Tibial artery (tissue), 4 donors: Measurements from ENCODE around the gene LACRT.

Experiments
- DNase-seq, 2 donors: peaks; one replicate each; pipeline ENCODE4 v3.0.0-alpha.2; 2019
- H3K27ac ChIP-seq, 2 donors: fragments of 200-600 bp; sonication (generic) in 1 of 2; 1 replicate in 1 of 2; 2 replicates in 1 of 2; pipeline ENCODE4 v1.5.1; 2018 to 2019; ENCODE audit warnings: mild to moderate bottlenecking in 1 of 2
- H3K27me3 ChIP-seq, 2 donors: fragments of 200-600 bp; sonication (generic) in 1 of 2; one replicate each; pipeline versions ENCODE4 v1.5.1 to v1.6.0; 2016 to 2019
- H3K36me3 ChIP-seq, 3 donors: fragments of 200-600 bp; sonication (generic) in 2 of 3; one replicate each; pipeline ENCODE4 v1.5.1; 2016 to 2019; ENCODE audit warnings: mild to moderate bottlenecking in 2 of 3
- H3K4me1 ChIP-seq, 4 donors: fragments of 200-600 bp; sonication (generic) in 2 of 4; 1 replicate in 3 of 4; 2 replicates in 1 of 4; pipeline ENCODE4 v1.5.1; 2016 to 2019
- H3K4me3 ChIP-seq, 2 donors: fragments of 200-600 bp; sonication (generic) in 1 of 2; 1 replicate in 1 of 2; 2 replicates in 1 of 2; pipeline ENCODE4 v1.5.1; 2018 to 2019; ENCODE audit warnings: mild to moderate bottlenecking in 2 of 2
- H3K9me3 ChIP-seq, 3 donors: fragments of 200-600 bp; sonication (generic) in 1 of 3; one replicate each; pipeline ENCODE4 v1.5.1; 2016 to 2019
- CTCF ChIP-seq, 2 experiments: fragments of 200-600 bp in 1 of 2; fragments of 450-650 bp in 1 of 2; IDR thresholded peaks; one replicate each; pipeline ENCODE4 v1.5.1; 2017 to 2019; ENCODE audit warnings: antibody characterized with exemption in 2 of 2, mild to moderate bottlenecking in 1 of 2, moderate library complexity in 1 of 2
- intact Hi-C: fragments of 100-400 bp; cut with DNase I; formaldehyde crosslinking; loops from one replicate; pipeline ENCODE4 v1.15.0; 2023; ENCODE audit warnings: low total_unique reads

Gene LACRT

GRCh38 chr12:54611715-54612149, 23.0 kb downstream of the LACRT start:
- H3K27ac ChIP-seq = no peak overlapping the region
- TF ChIP-seq CTCF (IDR thresholded peaks at IDR 0.05) = no peak
- no peaks in the 10 kb centered on the region for H3K9me3 ChIP-seq
- intact Hi-C loops = no loop called here
- H3K36me3 ChIP-seq = no peaks in the 10 kb centered on the region
- H3K4me1 ChIP-seq = no peaks in the 10 kb centered on the region
- no peak for DNase-seq
- peaks cover 0 to 27% of the 10 kb centered on the region in 2 donors for H3K27me3 ChIP-seq
- no peak overlapping the region for H3K4me3 ChIP-seq

- intact Hi-C loops = no loop called here
- no peak for DNase-seq
Observed at GRCh38 chr12:54608769-54609168, 25.9 kb downstream of the LACRT start.

GRCh38 chr12:54608156-54608555, 26.5 kb downstream of the LACRT start:
- no peak for DNase-seq
- Histone ChIP-seq H3K27me3 (peaks cover 0 to 15% of the 10 kb centered on the region in 2 donors), H3K27ac (no peak overlapping the region), H3K9me3 (no peaks in the 10 kb centered on the region), H3K4me1 (no peaks in the 10 kb centered on the region), H3K4me3 (no peak overlapping the region), H3K36me3 (no peaks in the 10 kb centered on the region)
- no peak for TF ChIP-seq CTCF (IDR thresholded peaks at IDR 0.05)
- intact Hi-C loops = no loop called here

More at GRCh38 chr12:54608769-54609168, 25.9 kb downstream of the LACRT start:
- Histone ChIP-seq H3K36me3 (no peaks in the 10 kb centered on the region), H3K9me3 (no peaks in the 10 kb centered on the region), H3K4me3 (no peak overlapping the region), H3K27ac (no peak overlapping the region), H3K27me3 (peaks cover 0 to 20% of the 10 kb centered on the region in 2 donors), H3K4me1 (no peaks in the 10 kb centered on the region)
- TF ChIP-seq CTCF (IDR thresholded peaks at IDR 0.05) = no peak

GRCh38 chr12:54606556-54606955, 28.1 kb downstream of the LACRT start:
- no peak for DNase-seq
- Histone ChIP-seq H3K27ac (no peak overlapping the region), H3K27me3 (peaks cover 0 to 15% of the 10 kb centered on the region in 2 donors), H3K9me3 (no peaks in the 10 kb centered on the region), H3K4me3 (no peak overlapping the region), H3K36me3 (no peaks in the 10 kb centered on the region), H3K4me1 (no peaks in the 10 kb centered on the region)
- TF ChIP-seq CTCF (IDR thresholded peaks at IDR 0.05) = no peak
- intact Hi-C loops = no loop called here

GRCh38 chr12:54605138-54605970, 29.3 kb downstream of the LACRT start:
- no peaks in the 10 kb centered on the region for H3K9me3 ChIP-seq
- intact Hi-C loops = no loop called here
- H3K27me3 ChIP-seq = peaks cover 0 to 10% of the 10 kb centered on the region in 2 donors
- no peak for TF ChIP-seq CTCF (IDR thresholded peaks at IDR 0.05)
- no peaks in the 10 kb centered on the region for H3K36me3 ChIP-seq
- DNase-seq = peak in 1 of 2 donors; percentile 12
- H3K4me1 ChIP-seq = no peaks in the 10 kb centered on the region
- H3K4me3 ChIP-seq = no peak overlapping the region
- no peak overlapping the region for H3K27ac ChIP-seq
